H1 (cell line): ENCODE measurements around the gene USP12. TPM values are rescaled to one million over a fixed set of nuclear protein-coding genes. Genes with fewer than 3 reads are reported as not detected.

Experiments used
- CTCF ChIA-PET: fragments of 300-600 bp; sonication (Branson Sonifier 250); formaldehyde crosslinking; loops from one replicate; lab custom pipeline; 2021; ENCODE audit not compliant: partially characterized antibody; lab: Charles Lee
- POLR2A ChIA-PET: fragments of 300-600 bp; sonication (Branson Sonifier 250); formaldehyde crosslinking; loops from one replicate; lab custom pipeline; 2021; ENCODE audit warnings: inconsistent platforms; ENCODE audit not compliant: partially characterized antibody; lab: Charles Lee
- DNase-seq, 2 experiments: peaks; one replicate each; pipeline versions ENCODE4 v3.0.0 to v3.0.0-alpha.2; 2010 to 2022; ENCODE audit warnings: low spot score in 2 of 2, low read depth in 1 of 2, mixed read lengths in 1 of 2
- FAIRE-seq: peaks from 2 replicates; lab custom pipeline; 2011; peaks lifted over from hg19 to GRCh38; lab: Jason Lieb, UNC
- H2AFZ ChIP-seq: 2 replicates; pipeline ENCODE4 v1.8.1; 2012; ENCODE audit warnings: low read length, inconsistent platforms
- H2AK5ac ChIP-seq: 2 replicates; pipeline ENCODE4 v1.6.1; 2013; ENCODE audit warnings: low read depth, low read length
- H2BK120ac ChIP-seq: replicated peaks from 2 replicates; pipeline ENCODE3; 2013; ENCODE audit warnings: low read depth, low read length, inconsistent platforms
- H2BK12ac ChIP-seq: 2 replicates; pipeline ENCODE4 v1.6.1; 2013; ENCODE audit warnings: low read depth, low read length
- H2BK15ac ChIP-seq: 2 replicates; pipeline ENCODE4 v1.6.1; 2013; ENCODE audit warnings: low read length
- H2BK20ac ChIP-seq: 2 replicates; pipeline ENCODE4 v1.6.1; 2013; ENCODE audit warnings: low read length
- H2BK5ac ChIP-seq: 2 replicates; pipeline ENCODE4 v1.6.1; 2013; ENCODE audit warnings: low read depth, low read length
- H3K14ac ChIP-seq: 2 replicates; pipeline ENCODE4 v1.6.1; 2013; ENCODE audit warnings: inconsistent platforms; ENCODE audit not compliant: insufficient read length
- H3K18ac ChIP-seq: 2 replicates; pipeline ENCODE4 v1.6.1; 2013; ENCODE audit warnings: low read length; ENCODE audit errors: extremely low read depth
- H3K23ac ChIP-seq: 2 replicates; pipeline ENCODE4 v1.6.1; 2013; ENCODE audit warnings: inconsistent platforms; ENCODE audit not compliant: insufficient read length
- H3K23me2 ChIP-seq: 2 replicates; pipeline ENCODE4 v1.6.1; 2013; ENCODE audit warnings: low read depth, low read length
- H3K27ac ChIP-seq: 2 replicates; pipeline ENCODE4 v1.6.1; 2011; ENCODE audit warnings: low read depth, low read length, inconsistent platforms
- H3K27me3 ChIP-seq, 4 experiments: replicated peaks in 1 of 4; 1 replicate in 1 of 4; 2 replicates in 3 of 4; pipeline versions ENCODE4 v1.6.1 to v1.8.1; 2011 to 2013; ENCODE audit warnings: low read length in 3 of 4, mild to moderate bottlenecking in 3 of 4, inconsistent platforms in 2 of 4, mixed read lengths in 2 of 4, moderate library complexity in 1 of 4; ENCODE audit not compliant: control insufficient read depth in 3 of 4, insufficient read depth in 3 of 4; ENCODE audit errors: extremely low read depth in 1 of 4
- H3K36me3 ChIP-seq, 4 experiments: 2 replicates each; pipeline versions ENCODE4 v1.6.1 to v1.8.1; 2011 to 2013; ENCODE audit warnings: mild to moderate bottlenecking in 4 of 4, low read length in 3 of 4, moderate library complexity in 2 of 4, control low read depth in 1 of 4, inconsistent platforms in 1 of 4; ENCODE audit not compliant: insufficient read depth in 4 of 4, control insufficient read depth in 2 of 4
- H3K4ac ChIP-seq: replicated peaks from 2 replicates; pipeline ENCODE3; 2013; ENCODE audit warnings: low read length, low read depth, mixed read lengths, inconsistent platforms; ENCODE audit not compliant: insufficient read length
- H3K4me1 ChIP-seq, 4 experiments: replicated peaks in 1 of 4; 1 replicate in 1 of 4; 2 replicates in 3 of 4; pipeline versions ENCODE4 v1.6.1 to v1.8.1; 2011 to 2013; ENCODE audit warnings: low read length in 3 of 4, inconsistent platforms in 2 of 4, mixed read lengths in 1 of 4; ENCODE audit not compliant: insufficient read depth in 4 of 4, control insufficient read depth in 3 of 4
- H3K4me2 ChIP-seq, 2 experiments: 2 replicates each; pipeline versions ENCODE4 v1.6.1 to v1.8.1; 2011 to 2013; ENCODE audit warnings: low read depth in 2 of 2, low read length in 2 of 2, control low read depth in 1 of 2, inconsistent platforms in 1 of 2, mild to moderate bottlenecking in 1 of 2; ENCODE audit not compliant: insufficient read depth in 1 of 2
- H3K4me3 ChIP-seq, 4 experiments: fragments of 200-600, 300-600 bp in 1 of 4; sonication (generic), shearing (Covaris generic), sonication (Bioruptor Twin) in 1 of 4; 2 replicates each; pipeline versions ENCODE4 v1.5.1 to v1.8.1; 2011 to 2016; ENCODE audit warnings: low read length in 4 of 4, low read depth in 3 of 4, control low read depth in 2 of 4, inconsistent platforms in 2 of 4, mild to moderate bottlenecking in 2 of 4, mixed read lengths in 1 of 4, moderate library complexity in 1 of 4; ENCODE audit not compliant: insufficient read depth in 2 of 4; ENCODE audit errors: extremely low read depth in 1 of 4
- H3K56ac ChIP-seq: replicated peaks from 2 replicates; pipeline ENCODE3; 2013; ENCODE audit warnings: low read depth, mild to moderate bottlenecking, mixed read lengths, low read length, inconsistent platforms; ENCODE audit not compliant: insufficient read length
- H3K79me1 ChIP-seq: 2 replicates; pipeline ENCODE4 v1.6.1; 2013; ENCODE audit warnings: low read depth, low read length, control low read depth
- H3K79me2 ChIP-seq, 2 experiments: 2 replicates each; pipeline versions ENCODE4 v1.6.1 to v1.8.1; 2012 to 2013; ENCODE audit warnings: low read length in 2 of 2, mild to moderate bottlenecking in 2 of 2, inconsistent platforms in 1 of 2; ENCODE audit not compliant: insufficient read depth in 2 of 2, control insufficient read depth in 1 of 2
- H3K9ac ChIP-seq, 4 experiments: replicated peaks in 1 of 4; 1 replicate in 1 of 4; 2 replicates in 3 of 4; pipeline versions ENCODE4 v1.6.1 to v1.8.1; 2011 to 2013; ENCODE audit warnings: low read depth in 3 of 4, low read length in 3 of 4, control low read depth in 2 of 4, mild to moderate bottlenecking in 2 of 4, moderate library complexity in 2 of 4, inconsistent platforms in 1 of 4; ENCODE audit errors: extremely low read depth in 1 of 4
- H3K9me3 ChIP-seq, 2 experiments: 2 replicates each; pipeline versions ENCODE4 v1.6.1 to v1.8.1; 2012 to 2013; ENCODE audit warnings: mild to moderate bottlenecking in 2 of 2, moderate library complexity in 2 of 2, control low read depth in 1 of 2, inconsistent platforms in 1 of 2, low read depth in 1 of 2, low read length in 1 of 2, mixed read lengths in 1 of 2; ENCODE audit not compliant: insufficient read depth in 2 of 2
- H4K20me1 ChIP-seq, 2 experiments: replicated peaks in 1 of 2; 2 replicates each; pipeline versions ENCODE3 to v1.8.1; 2011 to 2013; ENCODE audit warnings: inconsistent platforms in 2 of 2, low read length in 2 of 2, mild to moderate bottlenecking in 1 of 2; ENCODE audit not compliant: insufficient read depth in 2 of 2, control insufficient read depth in 1 of 2
- H4K5ac ChIP-seq: 2 replicates; pipeline ENCODE4 v1.6.1; 2013; ENCODE audit warnings: low read length, low read depth, mixed read lengths, inconsistent platforms; ENCODE audit not compliant: insufficient read length
- H4K8ac ChIP-seq: 2 replicates; pipeline ENCODE4 v1.8.0; 2013; ENCODE audit warnings: mild to moderate bottlenecking, moderate library complexity, low read length, inconsistent platforms; ENCODE audit not compliant: insufficient read depth; ENCODE audit errors: extremely low read depth
- H4K91ac ChIP-seq: replicated peaks from 2 replicates; pipeline ENCODE3; 2013; ENCODE audit warnings: low read length, mixed read lengths, inconsistent platforms; ENCODE audit not compliant: insufficient read length
- CBX8 ChIP-seq: fragments of 300-800, 300-1000 bp; sonication (generic); IDR thresholded peaks from 2 replicates; pipeline ENCODE4 v1.7.1; 2016; ENCODE audit warnings: low read depth, low read length, borderline replicate concordance
- CREB1 ChIP-seq: IDR thresholded peaks from 2 replicates; pipeline ENCODE4 v1.6.1; 2012; ENCODE audit warnings: inconsistent platforms
- NRF1 ChIP-seq: IDR thresholded peaks from 2 replicates; pipeline ENCODE4 v1.6.1; 2011; ENCODE audit warnings: mild to moderate bottlenecking, low read depth, low read length, improper control_type of control experiment
- WGBS, 2 experiments: shearing (Covaris generic) in 1 of 2; methylation state at CpG; one replicate each; pipeline versions ENCODE4 v1.1.6 to v1.1.7; 2013 to 2015; ENCODE audit warnings: low lambda C conversion rate in 2 of 2, mixed read lengths in 2 of 2, inconsistent platforms in 1 of 2, low coverage in 1 of 2, missing lambda C conversion rate in 1 of 2; ENCODE audit not compliant: insufficient replicate concordance in 2 of 2, insufficient coverage in 1 of 2, insufficient read length in 1 of 2; ENCODE audit errors: extremely low coverage in 1 of 2, missing lambda C conversion rate in 1 of 2; 5-methylcytosine and 5-hydroxymethylcytosine counted together
- polyA plus RNA-seq, 7 experiments: library from polyadenylated mRNA; depleted of rRNA in 3 of 7; stranded (reverse) in 5 of 7; unstranded in 2 of 7; fragments of >200 nt in 5 of 7; fragments of 200-250 nt in 2 of 7; gene quantifications; 1 replicate in 5 of 7; 2 replicates in 1 of 7; 4 replicates in 1 of 7; pipeline versions ENCODE4 v1.2.1 to v1.2.3, GENCODE V29; 2011 to 2013; ENCODE audit warnings: missing spikeins in 2 of 7, mixed read lengths in 2 of 7
- total RNA-seq: library from RNA; stranded (reverse); fragmentation: NEBNext Ultra II Directional; extraction: Animal tissue kit (Norgen Biotek cat#: 25700); gene quantifications from 2 replicates; pipeline ENCODE4 v1.2.1, GENCODE V29; 2021

The USP12 gene
- total and polyA plus RNA-seq, 2 of the 8 experiments (the other 6 are each of a cell fraction or from before 2014, with no cell fraction given): 4.0 to 30.0 TPM

GRCh38 chr13:27199696-27200095, 28.1 kb upstream of the USP12 start:
- Histone ChIP-seq H2AK5ac (no peak overlapping the region), H3K9me3 (no peaks in the 10 kb centered on the region), H3K4me3 (no peak overlapping the region), H2BK20ac (no peak overlapping the region), H2BK5ac (no peak overlapping the region), H4K20me1 (no peaks in the 10 kb centered on the region), H2BK15ac (no peak overlapping the region), H3K56ac (no peak overlapping the region), H4K5ac (no peak overlapping the region), H3K23ac (no peak overlapping the region), H3K18ac (no peak overlapping the region), H2BK120ac (no peak overlapping the region), H3K36me3 (no peaks in the 10 kb centered on the region), H3K27me3 (no peaks in the 10 kb centered on the region), H3K9ac (no peak overlapping the region), H3K4me1 (peaks cover 0 to 6% (median 4%) of the 10 kb centered on the region in 4 experiments; a peak in 2 of 7 replicates), H3K79me2 (no peaks in the 10 kb centered on the region), H3K4ac (no peak overlapping the region), H3K79me1 (no peaks in the 10 kb centered on the region), H4K91ac (no peak overlapping the region), H3K23me2 (0 out of 2 replicates have a peak, but pooled peaks cover 2% of the 10 kb centered on the region), H3K14ac (no peak overlapping the region), H2AFZ (no peak overlapping the region), H4K8ac (no peak overlapping the region), H3K27ac (no peak overlapping the region), H2BK12ac (no peak overlapping the region), H3K4me2 (no peak overlapping the region)
- WGBS, 2 experiments: 88% methylated on average over 2 of the region's 2 CpGs; no CpG with 5 or more reads in 1 of the 2 experiments
- DNase-seq (no peak), FAIRE-seq (no peak)
- TF ChIP-seq NRF1 (no peak), CREB1 (no peak), CBX8 (no peak)
- CTCF ChIA-PET: interaction anchor here (0.8 to 1.3 kb wide), 2 partner anchors 21 to 228 kb away, joined by 3 read pairs; no protein-coding TSS in a partner anchor
- POLR2A ChIA-PET: no interaction called here
